NT2/D1 (cell line): ENCODE results near the gene SCAI.

Source experiments
- DNase-seq: peaks from one replicate; pipeline ENCODE4 v3.0.0-alpha.2; 2011; ENCODE audit warnings: low read depth, low spot score
- H3K27me3 ChIP-seq: 2 replicates; pipeline ENCODE4 v1.6.0; 2011; ENCODE audit warnings: mild to moderate bottlenecking; ENCODE audit not compliant: insufficient read length, insufficient read depth
- H3K36me3 ChIP-seq: 2 replicates; pipeline ENCODE4 v1.6.1; 2011; ENCODE audit warnings: mild to moderate bottlenecking, low read length, mixed read lengths; ENCODE audit not compliant: insufficient read depth, insufficient read length
- H3K4me1 ChIP-seq: 2 replicates; pipeline ENCODE4 v1.5.1; 2011; ENCODE audit not compliant: insufficient read depth, insufficient read length
- H3K4me3 ChIP-seq: 2 replicates; pipeline ENCODE4 v1.5.1; 2011; ENCODE audit warnings: low read depth; ENCODE audit not compliant: insufficient read length
- H3K9ac ChIP-seq: 2 replicates; pipeline ENCODE4 v1.6.0; 2011; ENCODE audit warnings: low read depth; ENCODE audit not compliant: insufficient read length
- H3K9me3 ChIP-seq: 2 replicates; pipeline ENCODE4 v1.5.1; 2011; ENCODE audit warnings: mild to moderate bottlenecking, low read length; ENCODE audit not compliant: insufficient read depth
- SUZ12 ChIP-seq: IDR thresholded peaks from 2 replicates; pipeline ENCODE4 v1.6.1; 2011; ENCODE audit not compliant: insufficient read length, insufficient read depth; ENCODE audit errors: extremely low read depth
- YY1 ChIP-seq: IDR thresholded peaks from 2 replicates; pipeline ENCODE4 v1.6.1; 2011; ENCODE audit not compliant: insufficient read length, insufficient read depth
- ZNF274 ChIP-seq: IDR thresholded peaks from 2 replicates; pipeline ENCODE4 v1.6.1; 2011; ENCODE audit warnings: mild to moderate bottlenecking, low read depth, low read length

The SCAI gene

GRCh38 chr9:125161284-125161918, 18.1 kb upstream of the SCAI start:
- H3K27me3 ChIP-seq: no peaks in the 10 kb centered on the region
- H3K4me1 ChIP-seq: no peaks in the 10 kb centered on the region
- no peaks in the 10 kb centered on the region for H3K9me3 ChIP-seq
- H3K9ac ChIP-seq: no peak overlapping the region
- H3K4me3 ChIP-seq: no peak overlapping the region
- H3K36me3 ChIP-seq: peaks cover 11% of the 10 kb centered on the region
- TF ChIP-seq ZNF274 (no peak), YY1 (no peak), SUZ12 (no peak)
- no peak for DNase-seq

DNA sequence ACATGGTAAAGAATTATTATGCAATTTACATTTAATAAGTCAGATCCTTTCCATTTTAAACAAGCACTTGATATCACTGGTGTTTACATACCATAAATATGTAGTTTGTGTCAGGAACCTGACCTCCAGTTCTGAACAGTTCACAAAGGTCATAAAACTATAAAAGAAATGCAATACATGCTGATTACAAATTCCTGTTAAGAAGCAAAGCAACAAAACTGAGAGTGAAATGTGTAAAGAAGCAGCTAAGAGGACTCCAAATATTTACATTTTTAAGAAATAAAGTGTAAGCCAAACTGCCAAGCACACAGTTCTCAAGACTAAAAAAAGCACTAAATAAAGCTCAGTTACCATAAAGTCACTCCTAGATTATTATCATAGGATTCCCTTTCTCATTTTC, 17.4 kb upstream of the SCAI start:
- TF ChIP-seq ZNF274 (no peak), SUZ12 (no peak)

GRCh38 chr9:125156551-125156950, 13.2 kb upstream of the SCAI start:
- peaks cover 37% of the 10 kb centered on the region for H3K36me3 ChIP-seq
- no peaks in the 10 kb centered on the region for H3K4me1 ChIP-seq
- no peak for TF ChIP-seq SUZ12
- no peak for TF ChIP-seq YY1
- TF ChIP-seq ZNF274: no peak
- H3K9me3 ChIP-seq: no peaks in the 10 kb centered on the region
- H3K9ac ChIP-seq: no peak overlapping the region
- no peak for DNase-seq
- no peaks in the 10 kb centered on the region for H3K27me3 ChIP-seq
- H3K4me3 ChIP-seq: no peak overlapping the region

More for the DNA sequence above, 17.4 kb upstream of the SCAI start:
- Histone ChIP-seq H3K36me3 (peaks cover 8% of the 10 kb centered on the region), H3K27me3 (no peaks in the 10 kb centered on the region), H3K9ac (no peak overlapping the region), H3K9me3 (no peaks in the 10 kb centered on the region), H3K4me3 (no peak overlapping the region), H3K4me1 (no peaks in the 10 kb centered on the region)
- no peak for DNase-seq

DNA sequence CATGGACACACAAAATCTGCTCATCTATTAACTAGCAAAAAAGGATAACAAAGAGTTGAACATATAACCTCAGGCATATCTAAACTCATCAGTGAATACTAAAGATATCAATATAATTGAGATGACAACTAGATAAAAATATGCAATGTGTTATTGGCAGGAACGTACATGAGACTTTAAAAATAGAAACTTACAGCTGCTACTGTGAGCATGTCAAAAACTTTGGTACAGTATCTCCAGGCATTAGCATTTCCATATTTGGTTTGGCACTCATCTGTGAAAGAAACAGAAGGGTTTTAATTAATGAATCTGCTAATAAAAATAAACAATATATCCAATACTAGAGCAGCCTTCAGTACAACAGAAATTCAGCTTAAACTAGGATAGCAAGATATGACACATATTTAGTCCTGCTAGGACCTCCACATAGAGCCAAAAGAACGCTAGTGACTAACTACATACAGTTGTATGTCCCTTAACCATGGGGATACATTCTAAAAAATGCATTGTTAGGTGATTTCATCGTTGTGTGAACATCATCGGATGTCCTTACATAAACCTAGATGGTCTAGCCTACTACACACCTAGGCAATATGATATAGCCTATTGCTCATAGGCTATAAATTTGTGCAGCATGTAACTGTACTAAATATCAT, 10.5 kb upstream of the SCAI start:
- H3K27me3 ChIP-seq: no peaks in the 10 kb centered on the region
- no peak for TF ChIP-seq SUZ12
- no peak for TF ChIP-seq YY1
- no peak for TF ChIP-seq ZNF274
- H3K9ac ChIP-seq: no peak overlapping the region
- H3K36me3 ChIP-seq: peaks cover 51% of the 10 kb centered on the region
- H3K4me3 ChIP-seq: no peak overlapping the region
- no peaks in the 10 kb centered on the region for H3K9me3 ChIP-seq
- no peak for DNase-seq
- H3K4me1 ChIP-seq: no peaks in the 10 kb centered on the region

- DNase-seq: peak; percentile 56
- no peaks in the 10 kb centered on the region for H3K4me1 ChIP-seq
- H3K9ac ChIP-seq: no peak overlapping the region
- no peaks in the 10 kb centered on the region for H3K9me3 ChIP-seq
- TF ChIP-seq SUZ12 (no peak), ZNF274 (no peak), YY1 (no peak)
- no peaks in the 10 kb centered on the region for H3K27me3 ChIP-seq
- H3K36me3 ChIP-seq: peaks cover 51% of the 10 kb centered on the region
- H3K4me3 ChIP-seq: no peak overlapping the region
Observed at GRCh38 chr9:125151730-125152129, 8.4 kb upstream of the SCAI start.

GRCh38 chr9:125150349-125151245, 7.3 kb upstream of the SCAI start:
- H3K9me3 ChIP-seq: no peaks in the 10 kb centered on the region
- H3K36me3 ChIP-seq: peaks cover 51% of the 10 kb centered on the region
- no peak overlapping the region for H3K4me3 ChIP-seq
- TF ChIP-seq ZNF274 (no peak), YY1 (no peak), SUZ12 (no peak)
- DNase-seq: no peak
- H3K9ac ChIP-seq: no peak overlapping the region
- no peaks in the 10 kb centered on the region for H3K27me3 ChIP-seq
- no peaks in the 10 kb centered on the region for H3K4me1 ChIP-seq

DNA sequence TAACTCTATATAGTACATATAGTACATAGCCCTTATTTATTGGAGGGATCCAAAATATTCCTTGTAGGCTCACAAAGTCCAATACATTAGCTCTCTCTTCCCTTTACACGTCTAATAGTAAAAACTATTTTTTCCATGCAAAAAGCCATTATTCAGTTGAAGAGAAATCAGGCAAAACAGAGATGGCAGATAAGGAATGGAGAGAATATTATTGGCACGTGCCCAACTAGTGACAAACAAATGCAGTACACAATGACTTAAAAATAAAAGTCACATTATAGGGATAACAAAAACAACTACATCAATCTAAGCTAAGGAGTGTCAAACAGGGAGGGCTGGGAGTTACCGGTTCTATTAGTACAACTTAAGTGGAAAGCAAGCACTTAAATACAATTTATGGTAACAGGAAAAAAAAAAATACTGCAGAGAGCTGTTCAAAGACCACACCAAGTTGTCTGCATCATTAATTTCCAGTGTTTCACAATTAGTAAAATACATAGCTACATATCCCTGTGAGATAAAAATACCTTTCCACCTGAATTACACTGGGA, 4.1 kb upstream of the SCAI start:
- no peaks in the 10 kb centered on the region for H3K4me1 ChIP-seq
- no peaks in the 10 kb centered on the region for H3K27me3 ChIP-seq
- no peak for DNase-seq
- H3K36me3 ChIP-seq: peaks cover 28% of the 10 kb centered on the region
- H3K4me3 ChIP-seq: no peak overlapping the region
- H3K9me3 ChIP-seq: no peaks in the 10 kb centered on the region
- no peak overlapping the region for H3K9ac ChIP-seq
- TF ChIP-seq YY1: no peak
- TF ChIP-seq SUZ12: no peak
- TF ChIP-seq ZNF274: no peak
